Middle frontal gyrus (tissue), 1 donor: ENCODE results near the gene GPR156.
"Not testable (repeated sequence)": the region's sequence is repeated elsewhere in the genome, so short reads cannot be mapped to it uniquely, and the experiment has no call there.

ENCODE experiments used
- DNase-seq: peaks from one replicate; pipeline ENCODE4 v3.0.0-alpha.2; 2015; ENCODE audit warnings: low spot score; ENCODE audit errors: extremely low spot score

Gene GPR156

DNA sequence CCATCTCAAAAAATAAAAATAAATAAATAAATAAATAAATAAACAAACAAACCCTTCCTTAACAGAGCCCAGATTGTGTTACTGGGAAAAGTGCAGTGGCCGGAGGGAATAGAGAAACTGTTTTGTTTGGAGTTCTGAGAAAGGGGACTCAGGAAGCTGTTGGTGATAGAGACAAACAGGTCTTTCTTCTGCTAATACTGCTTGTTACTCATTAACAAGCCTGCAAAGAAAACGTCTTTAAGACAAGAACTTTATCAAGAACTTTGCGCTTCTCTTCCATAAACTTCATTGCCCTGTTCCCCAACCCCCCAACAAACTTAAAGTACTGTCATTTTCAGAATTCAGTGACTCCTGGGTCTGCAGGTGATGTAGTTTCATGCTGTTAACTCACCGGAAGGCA, 122.0 kb downstream of the GPR156 start:
- DNase-seq: no peak

DNA sequence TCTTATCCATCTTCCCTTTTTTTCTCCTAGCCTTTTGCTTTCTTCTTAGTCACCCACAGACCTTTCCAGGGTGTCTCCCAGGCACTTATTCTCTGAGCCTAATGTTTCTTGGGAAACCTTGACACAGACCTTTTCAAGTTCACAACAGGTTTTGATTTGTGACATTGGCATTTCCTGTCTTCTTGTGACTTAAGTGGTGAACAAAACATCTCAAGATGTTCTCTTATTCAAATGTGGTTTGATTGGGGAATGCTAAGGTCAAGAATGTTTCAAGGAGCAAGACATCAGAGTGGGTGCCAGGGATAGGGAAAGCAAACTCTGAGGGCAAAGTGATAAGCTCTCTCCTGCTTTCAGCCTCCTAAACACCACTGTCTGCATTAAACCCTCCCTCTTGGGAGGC, 122.6 kb downstream of the GPR156 start:
- DNase-seq: no peak

- no peak for DNase-seq
Measured at GRCh38 chr3:120161902-120162301, 123.1 kb downstream of the GPR156 start.

- no peak for DNase-seq
Measured at GRCh38 chr3:120160050-120160449, 125.0 kb downstream of the GPR156 start.

DNA sequence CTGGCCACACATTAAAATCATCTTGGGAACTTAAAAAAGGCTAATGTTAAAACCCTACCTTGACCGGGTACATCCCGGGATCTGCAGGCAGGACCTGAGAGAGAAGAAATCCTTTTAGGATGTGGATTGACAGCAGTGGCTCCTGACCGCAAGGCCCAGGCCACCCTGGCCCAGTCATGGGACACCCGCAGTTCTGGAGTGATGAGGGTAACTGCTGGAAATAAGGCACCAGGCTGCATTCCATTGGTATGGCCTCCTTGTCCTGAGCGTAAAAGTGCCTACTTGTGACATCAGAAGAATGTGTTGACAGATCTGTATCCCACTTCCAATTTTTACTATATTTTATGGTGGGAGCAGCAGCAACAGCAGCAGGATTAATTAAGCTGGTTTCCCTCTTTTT, 127.3 kb downstream of the GPR156 start:
- DNase-seq: no peak

- DNase-seq: no peak
Measured at GRCh38 chr3:120157113-120157512, 127.9 kb downstream of the GPR156 start.

- DNase-seq: no peak
Measured at GRCh38 chr3:120156699-120157098, 128.3 kb downstream of the GPR156 start.

DNA sequence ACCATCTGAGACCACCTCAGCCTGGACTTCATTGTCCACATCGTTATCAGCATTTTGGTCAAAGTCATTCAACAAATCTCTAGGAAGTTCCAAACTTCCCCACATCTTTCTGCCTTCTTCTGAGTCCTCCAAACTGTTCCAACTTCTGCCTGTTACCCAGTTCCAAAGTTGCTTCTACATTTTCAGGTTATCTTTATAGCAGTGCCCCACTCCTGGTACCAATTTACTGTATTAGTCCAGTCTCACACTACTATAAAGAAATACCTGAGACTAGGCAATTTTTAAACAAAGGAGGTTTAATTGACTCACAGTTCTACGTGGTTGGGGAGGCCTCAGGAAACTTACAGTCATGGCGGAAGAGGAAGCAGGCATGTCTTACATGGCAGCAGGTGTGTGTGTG, 129.3 kb downstream of the GPR156 start:
- DNase-seq: not testable (repeated sequence)

GRCh38 chr3:120155108-120155507, 129.9 kb downstream of the GPR156 start:
- no peak for DNase-seq

DNA sequence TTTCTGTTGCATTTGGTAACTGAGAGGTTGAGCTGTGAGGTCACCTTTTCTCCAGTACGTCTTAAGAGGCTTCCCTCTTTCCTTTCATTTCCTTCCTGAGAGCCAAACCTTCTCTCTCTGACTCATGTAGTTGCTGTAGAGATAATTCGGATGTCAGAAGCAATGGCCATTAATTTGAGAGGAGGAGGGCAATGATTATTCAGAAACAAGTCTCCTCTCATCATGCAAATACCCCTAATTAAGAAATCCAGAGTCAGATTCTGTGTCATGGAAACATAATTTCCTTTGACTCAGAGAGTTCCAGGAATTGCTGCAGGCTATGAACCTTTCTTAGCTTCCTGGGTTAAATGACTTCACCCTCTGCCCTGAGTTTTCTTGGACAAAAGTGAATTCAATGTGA, 131.7 kb downstream of the GPR156 start:
- no peak for DNase-seq

DNA sequence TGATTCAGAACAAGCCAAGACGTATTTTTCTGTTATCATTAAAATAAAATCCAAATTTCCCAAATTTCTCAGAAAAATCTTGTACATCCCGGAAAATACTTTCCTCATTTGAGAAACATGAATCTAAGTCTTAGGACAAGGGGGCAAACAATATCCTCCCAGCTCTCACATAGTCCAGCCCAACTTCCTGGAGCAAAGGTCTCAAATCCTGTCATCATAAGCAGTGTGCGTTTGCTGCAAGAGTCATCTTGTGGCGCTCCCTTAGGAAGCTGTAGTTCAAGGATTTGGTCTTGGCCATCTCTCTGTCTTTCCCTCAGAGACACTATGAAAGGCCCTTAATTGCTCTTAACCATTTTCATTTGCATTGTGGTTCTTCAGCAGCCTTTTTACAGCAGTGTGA, 133.2 kb downstream of the GPR156 start:
- DNase-seq: no peak

GRCh38 chr3:120148187-120148949, 136.7 kb downstream of the GPR156 start:
- no peak for DNase-seq

DNA sequence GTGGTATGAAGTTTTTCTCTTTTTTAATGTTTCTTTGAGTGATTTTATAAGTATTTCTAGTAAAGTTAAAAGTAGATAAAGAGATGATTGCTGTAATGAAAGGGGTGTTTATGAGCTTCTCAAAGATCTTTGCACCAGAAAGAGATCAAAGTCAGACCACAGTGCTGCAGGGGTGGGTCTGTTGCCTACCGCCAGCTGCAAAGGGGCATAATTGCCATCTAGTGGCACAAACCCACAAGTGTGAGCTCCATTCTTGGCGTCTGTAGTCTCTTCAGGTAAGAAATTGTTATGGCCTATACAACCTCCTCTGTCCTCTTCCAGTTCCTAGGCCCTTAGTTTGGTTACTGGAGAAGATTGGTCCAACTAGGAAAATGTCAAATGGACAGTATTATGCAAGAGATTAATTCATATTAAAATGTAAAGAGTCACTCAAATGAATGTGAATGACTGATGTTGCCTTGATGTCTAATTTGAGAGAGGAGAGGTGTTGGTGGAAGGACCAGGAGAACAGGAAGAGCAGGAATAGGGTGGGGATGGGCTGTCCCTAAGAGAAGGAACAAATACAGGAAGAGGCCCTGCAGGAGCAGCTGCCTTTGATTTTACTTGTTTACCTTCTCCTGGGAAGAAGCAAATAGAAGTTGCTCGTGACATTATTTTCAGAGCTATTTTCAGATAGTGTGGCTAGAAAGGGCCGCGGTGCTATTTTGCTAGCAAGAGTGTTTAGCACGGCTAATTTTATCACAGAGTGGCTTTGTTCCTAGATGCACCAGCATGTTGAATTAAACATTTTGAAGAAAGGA, 137.8 kb downstream of the GPR156 start:
- no peak for DNase-seq

DNA sequence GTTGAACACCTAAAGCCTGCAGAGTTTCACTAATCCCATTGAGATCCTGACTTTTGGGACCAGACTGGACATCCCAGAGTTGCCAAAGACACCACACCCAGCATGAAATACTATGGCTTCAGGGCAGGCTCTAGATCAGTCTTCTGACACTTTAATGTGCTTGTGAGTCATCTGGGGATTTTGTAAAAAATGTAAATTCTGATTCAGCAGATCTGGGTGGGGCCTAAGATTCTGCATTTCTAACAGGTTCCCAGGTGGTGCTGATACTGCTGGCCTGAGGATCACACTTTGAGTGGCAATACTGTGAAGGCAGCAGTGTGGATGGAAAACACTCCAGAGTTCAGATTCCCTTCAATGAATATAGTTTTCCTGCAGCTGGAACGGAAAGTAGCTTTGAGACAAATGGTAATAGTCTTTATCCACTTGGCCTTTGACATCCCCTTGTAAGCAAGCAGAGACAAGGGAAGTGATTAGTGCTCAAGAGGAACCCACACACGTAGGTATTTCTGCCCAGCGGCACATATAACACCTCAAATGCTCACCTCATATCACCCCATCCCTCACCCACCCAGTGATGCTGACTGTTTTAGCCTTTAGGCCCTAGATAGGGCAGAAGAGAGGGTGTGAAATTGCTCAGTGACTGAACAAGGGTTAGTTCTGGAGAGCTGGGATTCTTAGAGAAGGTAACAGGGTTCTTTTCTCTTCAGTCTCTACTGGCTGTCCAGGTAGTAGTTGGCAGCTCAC, 139.3 kb downstream of the GPR156 start:
- no peak for DNase-seq

DNA sequence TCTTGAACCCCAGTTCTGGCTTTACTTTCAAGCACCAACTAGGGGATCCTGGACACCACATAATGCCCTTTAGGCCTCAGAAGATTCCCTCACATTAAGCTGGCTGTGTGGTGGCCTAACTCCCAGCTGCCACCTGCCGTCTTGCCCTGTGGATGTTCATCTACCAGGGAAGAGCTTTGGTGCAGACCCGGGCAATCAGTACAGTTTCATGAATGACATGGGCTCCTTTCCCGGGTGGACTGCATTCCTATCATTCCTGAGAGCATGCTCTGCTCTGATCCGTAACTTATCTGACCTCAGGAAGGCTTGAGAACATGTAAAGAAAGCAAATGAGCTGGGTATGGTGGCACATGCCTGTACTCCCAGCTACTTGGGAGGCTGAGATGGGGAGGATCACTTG, 140.8 kb downstream of the GPR156 start:
- DNase-seq: no peak

- DNase-seq: no peak
Measured at GRCh38 chr3:120143676-120144075, 141.3 kb downstream of the GPR156 start.

- DNase-seq: no peak
Measured at GRCh38 chr3:120142236-120142635, 142.8 kb downstream of the GPR156 start.

DNA sequence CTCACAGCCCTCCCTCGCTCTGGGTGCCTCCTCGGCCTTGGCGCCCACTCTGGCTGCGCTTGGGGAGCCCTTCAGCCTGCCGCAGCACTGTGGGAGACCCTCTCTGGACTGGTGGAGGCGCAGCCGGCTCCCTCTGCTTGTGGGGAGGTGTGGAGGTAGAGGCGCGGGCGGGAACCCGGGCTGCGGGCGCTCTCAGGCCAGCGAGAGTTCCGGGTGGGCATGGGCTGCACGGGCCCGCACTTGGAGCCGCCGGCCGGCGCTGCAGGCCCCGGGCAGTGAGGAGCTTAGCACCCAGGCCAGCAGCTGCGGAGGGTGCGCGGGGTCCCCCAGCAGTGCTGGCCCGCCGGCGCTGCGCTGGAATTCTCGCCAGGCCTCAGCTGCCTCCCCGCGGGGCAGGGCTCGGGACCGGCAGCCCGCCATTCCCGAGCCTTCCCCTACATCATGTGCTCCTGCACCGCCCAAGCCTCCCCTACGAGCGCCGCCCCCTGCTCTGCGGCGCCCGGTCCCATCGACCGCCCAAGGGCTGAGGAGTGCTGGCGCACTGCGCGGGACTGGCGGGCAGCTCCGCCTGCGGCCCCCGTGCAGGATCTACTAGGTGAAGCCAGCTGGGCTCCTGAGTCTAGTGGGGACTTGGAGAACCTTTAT, 144.8 kb downstream of the GPR156 start:
- DNase-seq: no peak

DNA sequence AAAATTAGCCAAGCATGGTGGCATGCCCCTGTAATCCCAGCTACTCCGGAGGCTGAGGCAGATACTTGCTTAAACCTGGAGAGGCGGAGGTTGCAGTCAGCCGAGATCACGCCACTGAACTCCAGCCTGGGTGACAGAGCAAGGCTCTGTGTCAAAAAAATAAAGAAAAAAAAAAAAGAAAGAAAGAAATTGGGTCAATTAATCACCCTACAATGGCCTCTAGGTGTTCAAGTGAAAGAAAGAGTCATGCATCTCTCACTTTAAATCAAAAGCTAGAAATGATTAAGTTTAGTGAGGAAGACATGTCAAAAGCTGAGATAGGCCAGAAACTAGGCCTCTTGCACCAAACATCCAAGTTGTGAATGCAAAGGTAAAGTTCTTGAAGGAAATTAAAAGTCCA, 145.9 kb downstream of the GPR156 start:
- no peak for DNase-seq

GRCh38 chr3:120137548-120137947, 147.5 kb downstream of the GPR156 start:
- DNase-seq: no peak

- no peak for DNase-seq
Measured at GRCh38 chr3:120130656-120131055, 154.4 kb downstream of the GPR156 start.
